Measurements from ENCODE around the gene CNTN2. TPM values are rescaled to one million over a fixed set of nuclear protein-coding genes. Genes with fewer than 3 reads are reported as not detected.

CNTN2 gene
- total and polyA plus RNA-seq, 7 donors: 0.01 to 0.06 (median 0.05) TPM; not detected in 4

- Histone ChIP-seq H3K27ac (no peak overlapping the region), H3K4me3 (no peak overlapping the region), H3K4me1 (no peaks in the 10 kb centered on the region), H3K36me3 (ENCODE audit: insufficient read depth in 1 of 2, low read depth in 1 of 2) (no peaks in the 10 kb centered on the region), H3K27me3 (ENCODE audit: insufficient read depth in 3 of 3, low read length in 2 of 3) (no peaks in the 10 kb centered on the region), H3K9me3 (no peaks in the 10 kb centered on the region)
- WGBS, 3 donors: 46 to 50% (median 48%) methylated on average over 6 of the region's 6 CpGs
- TF ChIP-seq CTCF (IDR thresholded peaks at IDR 0.05): no peak
- ATAC-seq (no peak), DNase-seq (no peak)
- intact Hi-C loops (cut with DNase I): no loop called here
These were observed 29.2 kb upstream of the CNTN2 start for GRCh38 chr1:205013683-205014367.

GRCh38 chr1:205014783-205015182 lies 28.2 kb upstream of the CNTN2 start:
- H3K4me1 ChIP-seq: no peaks in the 10 kb centered on the region
- no peaks in the 10 kb centered on the region for H3K36me3 ChIP-seq (ENCODE audit: insufficient read depth in 1 of 2, low read depth in 1 of 2)
- H3K9me3 ChIP-seq: no peaks in the 10 kb centered on the region
- 43 to 45% (median 44%) methylated on average over 10 of the region's 10 CpGs for WGBS, 3 donors
- no peak for DNase-seq
- no peaks in the 10 kb centered on the region for H3K27me3 ChIP-seq (ENCODE audit: insufficient read depth in 3 of 3, low read length in 2 of 3)
- no peak overlapping the region for H3K4me3 ChIP-seq
- no peak for ATAC-seq
- intact Hi-C loops (cut with DNase I): no loop called here
- no peak for TF ChIP-seq CTCF (IDR thresholded peaks at IDR 0.05)
- H3K27ac ChIP-seq: no peak overlapping the region

GRCh38 chr1:205015241-205015640 lies 27.8 kb upstream of the CNTN2 start:
- Histone ChIP-seq H3K36me3 (ENCODE audit: insufficient read depth in 1 of 2, low read depth in 1 of 2) (no peaks in the 10 kb centered on the region), H3K4me1 (no peaks in the 10 kb centered on the region), H3K27ac (no peak overlapping the region), H3K4me3 (no peak overlapping the region), H3K9me3 (no peaks in the 10 kb centered on the region), H3K27me3 (ENCODE audit: insufficient read depth in 3 of 3, low read length in 2 of 3) (peaks cover 0 to under 1% (median 0%) of the 10 kb centered on the region in 3 donors)
- no peak for ATAC-seq
- TF ChIP-seq CTCF (IDR thresholded peaks at IDR 0.05): no peak
- 67 to 75% (median 69%) methylated on average over 9 of the region's 9 CpGs for WGBS, 3 donors
- DNase-seq: no peak
- intact Hi-C loops (cut with DNase I): no loop called here

- H3K27me3 ChIP-seq (ENCODE audit: insufficient read depth in 3 of 3, low read length in 2 of 3): peaks cover 0 to 2% (median 0%) of the 10 kb centered on the region in 3 donors
- H3K36me3 ChIP-seq (ENCODE audit: insufficient read depth in 1 of 2, low read depth in 1 of 2): no peaks in the 10 kb centered on the region
- H3K9me3 ChIP-seq: no peaks in the 10 kb centered on the region
- no peaks in the 10 kb centered on the region for H3K4me1 ChIP-seq
- H3K27ac ChIP-seq: no peak overlapping the region
- DNase-seq (no peak), ATAC-seq (no peak)
- no peak for TF ChIP-seq CTCF (IDR thresholded peaks at IDR 0.05)
- WGBS, 3 donors: 94 to 97% (median 95%) methylated on average over 9 of the region's 9 CpGs
- no peak overlapping the region for H3K4me3 ChIP-seq
- intact Hi-C loops (cut with DNase I): no loop called here
These were observed 26.9 kb upstream of the CNTN2 start for GRCh38 chr1:205016075-205016474.

- 77 to 82% (median 78%) methylated on average over 13 of the region's 13 CpGs for WGBS, 3 donors
- no peaks in the 10 kb centered on the region for H3K36me3 ChIP-seq (ENCODE audit: insufficient read depth in 1 of 2, low read depth in 1 of 2)
- H3K27ac ChIP-seq: no peak overlapping the region
- peaks cover 0 to 2% (median 0%) of the 10 kb centered on the region in 3 donors for H3K27me3 ChIP-seq (ENCODE audit: insufficient read depth in 3 of 3, low read length in 2 of 3)
- intact Hi-C loops (cut with DNase I): no loop called here
- no peak overlapping the region for H3K4me3 ChIP-seq
- ATAC-seq (no peak), DNase-seq (no peak)
- H3K4me1 ChIP-seq: no peaks in the 10 kb centered on the region
- H3K9me3 ChIP-seq: no peaks in the 10 kb centered on the region
- TF ChIP-seq CTCF (IDR thresholded peaks at IDR 0.05): no peak
These were observed 26.4 kb upstream of the CNTN2 start for GRCh38 chr1:205016584-205016983.

All from psoas muscle (tissue), 8 donors.